ENCODE data around the gene DAP.
A peak's percentile ranks its signal among the peaks of the same experiment; 100 is the strongest.
"Not testable (repeated sequence)": the region's sequence is repeated elsewhere in the genome, so short reads cannot be mapped to it uniquely, and the experiment has no call there.

DAP gene

DNA sequence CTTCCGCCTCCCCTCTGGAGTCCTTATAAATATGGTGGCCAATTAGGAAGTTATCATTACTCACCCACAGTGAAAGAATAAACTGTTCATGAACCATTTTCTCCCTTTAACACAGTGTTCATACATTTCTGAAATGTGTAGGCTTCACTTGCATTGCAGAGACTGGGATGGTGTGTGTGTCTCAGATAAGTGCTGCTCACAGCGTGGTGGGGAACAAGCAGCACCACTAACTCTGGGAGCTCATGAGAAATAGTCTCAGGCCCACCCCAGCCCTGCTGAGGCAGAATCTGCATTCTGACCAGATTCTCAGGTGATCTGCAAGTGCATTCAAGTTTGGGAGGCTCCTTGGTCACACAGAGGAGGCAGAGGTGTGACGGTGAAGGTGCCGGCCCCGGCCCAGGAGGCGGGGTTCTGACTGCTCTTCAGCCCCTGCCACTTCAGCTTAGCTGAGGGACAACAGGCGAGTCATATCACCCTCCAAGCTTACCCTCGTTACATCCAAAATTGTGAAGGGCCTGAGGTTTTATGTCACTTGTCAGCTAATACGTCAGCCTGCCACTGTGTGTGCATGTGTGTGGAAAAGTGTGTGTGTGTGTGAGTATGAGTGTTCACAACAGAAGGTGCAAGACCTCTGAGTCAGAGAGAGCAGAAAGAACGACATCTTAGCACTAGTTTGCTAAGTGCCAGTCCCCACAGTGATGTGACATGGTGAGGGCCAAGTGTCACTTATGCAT lies 34.7 kb downstream of the DAP start:
- Histone ChIP-seq H3K36me3 (ENCODE audit: control insufficient read depth, insufficient read depth, low read length) (peaks cover 10% of the 10 kb centered on the region), H3K27me3 (replicated peaks; ENCODE audit: control insufficient read depth, insufficient read depth, low read length) (no peaks in the 10 kb centered on the region), H3K4me3 (replicated peaks; ENCODE audit: low read depth, low read length) (no peak overlapping the region)
- TF ChIP-seq, protein P1, sequence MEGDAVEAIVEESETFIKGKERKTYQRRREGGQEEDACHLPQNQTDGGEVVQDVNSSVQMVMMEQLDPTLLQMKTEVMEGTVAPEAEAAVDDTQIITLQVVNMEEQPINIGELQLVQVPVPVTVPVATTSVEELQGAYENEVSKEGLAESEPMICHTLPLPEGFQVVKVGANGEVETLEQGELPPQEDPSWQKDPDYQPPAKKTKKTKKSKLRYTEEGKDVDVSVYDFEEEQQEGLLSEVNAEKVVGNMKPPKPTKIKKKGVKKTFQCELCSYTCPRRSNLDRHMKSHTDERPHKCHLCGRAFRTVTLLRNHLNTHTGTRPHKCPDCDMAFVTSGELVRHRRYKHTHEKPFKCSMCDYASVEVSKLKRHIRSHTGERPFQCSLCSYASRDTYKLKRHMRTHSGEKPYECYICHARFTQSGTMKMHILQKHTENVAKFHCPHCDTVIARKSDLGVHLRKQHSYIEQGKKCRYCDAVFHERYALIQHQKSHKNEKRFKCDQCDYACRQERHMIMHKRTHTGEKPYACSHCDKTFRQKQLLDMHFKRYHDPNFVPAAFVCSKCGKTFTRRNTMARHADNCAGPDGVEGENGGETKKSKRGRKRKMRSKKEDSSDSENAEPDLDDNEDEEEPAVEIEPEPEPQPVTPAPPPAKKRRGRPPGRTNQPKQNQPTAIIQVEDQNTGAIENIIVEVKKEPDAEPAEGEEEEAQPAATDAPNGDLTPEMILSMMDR (IDR thresholded peaks at IDR 0.05; ENCODE audit: insufficient read depth, low read length, poor library complexity, severe bottlenecking) = no peak
- no peak for DNase-seq (ENCODE audit: extremely low read depth, insufficient read length)

DNA sequence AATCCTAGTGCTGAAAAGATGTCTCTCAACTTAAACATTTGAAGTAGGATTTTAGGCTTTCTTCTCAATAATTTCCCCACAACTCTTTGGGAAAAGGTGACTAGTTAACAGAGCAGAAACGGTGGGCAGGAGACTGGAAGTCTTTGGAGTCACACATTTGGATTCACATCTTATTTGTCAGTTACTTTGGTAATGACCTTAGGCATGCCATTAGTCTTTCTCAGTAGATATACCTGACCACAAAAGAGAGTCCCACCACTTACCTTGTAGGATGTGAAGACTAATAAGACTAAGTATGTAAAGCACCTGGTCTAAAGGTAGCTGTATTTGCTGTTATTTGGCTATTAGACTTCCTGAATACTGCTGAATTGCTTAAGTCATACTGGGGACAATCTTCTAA lies 35.4 kb downstream of the DAP start:
- TF ChIP-seq, protein P1 (IDR thresholded peaks at IDR 0.05; ENCODE audit: insufficient read depth, low read length, poor library complexity, severe bottlenecking) = no peak
- no peak overlapping the region for H3K4me3 ChIP-seq (replicated peaks; ENCODE audit: low read depth, low read length)
- H3K27me3 ChIP-seq (replicated peaks; ENCODE audit: control insufficient read depth, insufficient read depth, low read length) = no peaks in the 10 kb centered on the region
- no peak for DNase-seq (ENCODE audit: extremely low read depth, insufficient read length)
- peaks cover 9% of the 10 kb centered on the region for H3K36me3 ChIP-seq (ENCODE audit: control insufficient read depth, insufficient read depth, low read length)

DNA sequence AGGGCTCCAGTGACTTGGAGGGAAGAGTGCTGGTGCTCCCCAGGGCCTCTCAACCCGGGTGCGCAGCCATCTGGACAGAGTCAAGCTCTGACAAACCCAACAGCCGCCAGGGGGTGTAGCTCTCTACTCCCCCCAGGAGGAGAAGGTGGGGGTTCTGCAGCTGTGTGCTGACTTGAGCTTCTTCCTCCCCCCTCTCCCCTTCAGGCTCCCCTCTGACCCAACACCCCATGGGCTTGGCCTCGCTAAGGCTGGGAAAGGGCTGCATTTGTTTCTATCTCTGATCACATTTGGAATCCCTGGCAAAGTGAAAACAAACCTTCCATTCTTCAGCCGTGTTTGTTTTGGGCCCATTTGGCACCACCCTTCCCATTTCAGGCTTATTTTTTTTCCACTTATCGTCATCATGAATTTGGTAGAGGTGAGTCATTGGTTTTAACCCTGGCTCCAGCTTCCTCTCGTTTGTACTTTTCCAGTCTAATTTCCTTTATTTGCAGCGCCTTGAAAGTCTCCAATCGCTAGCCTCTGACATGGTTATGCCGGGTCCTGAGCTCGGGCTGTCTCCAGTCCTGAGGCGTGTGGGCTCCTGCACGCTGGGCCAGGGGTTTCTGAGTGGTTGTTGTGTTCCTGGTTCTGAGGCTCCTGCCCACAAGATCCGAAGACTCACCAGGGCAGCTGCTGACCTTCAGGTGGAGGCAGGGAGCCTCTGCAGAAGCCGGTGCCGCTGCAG lies 36.1 kb downstream of the DAP start:
- H3K36me3 ChIP-seq (ENCODE audit: control insufficient read depth, insufficient read depth, low read length) = peaks cover 11% of the 10 kb centered on the region
- no peak overlapping the region for H3K4me3 ChIP-seq (replicated peaks; ENCODE audit: low read depth, low read length)
- DNase-seq (ENCODE audit: extremely low read depth, insufficient read length) = no peak
- H3K27me3 ChIP-seq (replicated peaks; ENCODE audit: control insufficient read depth, insufficient read depth, low read length) = no peaks in the 10 kb centered on the region
- TF ChIP-seq, protein P1 (IDR thresholded peaks at IDR 0.05; ENCODE audit: insufficient read depth, low read length, poor library complexity, severe bottlenecking) = peak; percentile 30

DNA sequence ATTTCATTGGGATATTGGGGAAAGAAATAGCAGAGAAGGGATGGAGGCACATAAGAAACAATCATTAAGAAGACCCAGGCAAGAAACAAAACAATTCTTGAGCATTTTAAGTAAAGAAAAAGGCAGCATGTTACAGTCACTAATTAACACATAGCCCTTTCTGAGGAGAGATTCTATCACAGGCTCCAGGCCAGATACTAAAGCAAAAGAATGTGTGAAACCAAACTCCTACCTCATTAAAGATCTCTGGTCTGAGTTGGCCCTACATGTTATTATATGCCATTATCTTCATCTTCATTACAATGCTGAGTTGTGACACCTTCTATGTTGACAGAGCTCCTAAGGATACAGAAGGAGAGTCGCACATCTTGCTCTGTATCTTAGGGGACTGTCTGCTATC lies 37.5 kb downstream of the DAP start:
- no peak overlapping the region for H3K4me3 ChIP-seq (replicated peaks; ENCODE audit: low read depth, low read length)
- no peaks in the 10 kb centered on the region for H3K27me3 ChIP-seq (replicated peaks; ENCODE audit: control insufficient read depth, insufficient read depth, low read length)
- H3K36me3 ChIP-seq (ENCODE audit: control insufficient read depth, insufficient read depth, low read length) = peaks cover 11% of the 10 kb centered on the region
- no peak for DNase-seq (ENCODE audit: extremely low read depth, insufficient read length)
- TF ChIP-seq, protein P1 (IDR thresholded peaks at IDR 0.05; ENCODE audit: insufficient read depth, low read length, poor library complexity, severe bottlenecking) = no peak

DNA sequence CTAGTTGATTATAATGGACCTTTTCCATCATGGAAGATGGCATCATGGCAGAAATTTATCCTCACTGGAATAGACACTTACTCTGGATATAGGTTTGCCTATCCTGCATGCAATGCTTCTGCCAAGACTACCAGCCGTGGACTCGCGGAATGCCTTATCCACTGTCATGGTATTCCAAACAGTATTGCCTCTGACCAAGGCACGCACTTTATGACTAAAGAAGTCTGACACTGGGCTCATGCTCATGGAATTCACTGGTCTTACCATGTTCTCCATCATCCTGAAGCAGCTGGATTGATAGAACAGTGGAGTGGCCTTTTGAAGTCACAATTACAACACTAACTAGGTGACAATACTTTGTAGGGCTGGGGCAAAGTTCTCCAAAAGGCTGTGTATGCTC lies 40.3 kb downstream of the DAP start:
- H3K27me3 ChIP-seq (replicated peaks; ENCODE audit: control insufficient read depth, insufficient read depth, low read length); H3K36me3 ChIP-seq (ENCODE audit: control insufficient read depth, insufficient read depth, low read length); DNase-seq (ENCODE audit: extremely low read depth, insufficient read length): not testable (repeated sequence)

DNA sequence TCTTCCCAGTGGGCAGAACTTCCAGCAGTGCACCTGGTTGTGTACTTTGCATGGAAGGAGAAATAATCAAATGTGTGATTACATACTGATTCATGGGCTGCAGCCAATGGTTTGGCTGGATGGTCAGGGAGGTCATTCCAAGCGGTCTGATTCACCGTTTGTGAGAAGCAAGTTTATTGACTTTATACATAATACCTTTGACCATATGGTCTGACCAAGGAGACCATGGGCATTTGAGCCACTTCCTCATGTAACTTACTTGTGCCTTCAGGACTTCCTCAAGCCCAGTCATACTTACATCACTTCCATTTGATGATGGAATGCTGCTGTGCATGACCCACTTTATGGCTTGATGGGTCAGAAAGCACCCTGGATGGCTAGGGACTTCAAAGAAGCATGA lies 41.1 kb downstream of the DAP start:
- peaks cover 6% of the 10 kb centered on the region for H3K36me3 ChIP-seq (ENCODE audit: control insufficient read depth, insufficient read depth, low read length)
- H3K27me3 ChIP-seq (replicated peaks; ENCODE audit: control insufficient read depth, insufficient read depth, low read length) = no peaks in the 10 kb centered on the region
- TF ChIP-seq, protein P1 (IDR thresholded peaks at IDR 0.05; ENCODE audit: insufficient read depth, low read length, poor library complexity, severe bottlenecking) = no peak
- H3K4me3 ChIP-seq (replicated peaks; ENCODE audit: low read depth, low read length) = no peak overlapping the region
- DNase-seq (ENCODE audit: extremely low read depth, insufficient read length) = no peak

More for the DNA sequence above, 40.3 kb downstream of the DAP start:
- not testable (repeated sequence) for H3K4me3 ChIP-seq (replicated peaks; ENCODE audit: low read depth, low read length)

DNA sequence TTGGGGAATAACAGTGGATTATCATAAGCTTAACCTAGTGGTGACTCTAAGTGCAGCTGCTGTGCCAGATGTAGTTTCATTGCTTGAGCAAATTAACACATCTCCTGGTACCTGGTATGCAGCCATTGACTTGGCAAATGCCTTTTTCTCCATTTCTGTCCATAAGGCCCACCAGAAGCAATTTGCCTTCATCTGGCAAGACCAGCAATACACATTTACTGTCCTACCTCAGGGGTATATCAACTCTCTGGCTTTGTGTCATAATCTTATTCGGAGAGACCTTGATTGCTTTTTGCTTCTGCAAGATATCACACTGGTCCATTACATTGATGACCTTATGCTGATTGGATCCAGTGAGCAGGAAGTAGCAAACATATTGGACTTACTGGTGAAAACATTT lies 42.4 kb downstream of the DAP start:
- H3K4me3 ChIP-seq (replicated peaks; ENCODE audit: low read depth, low read length); DNase-seq (ENCODE audit: extremely low read depth, insufficient read length); H3K27me3 ChIP-seq (replicated peaks; ENCODE audit: control insufficient read depth, insufficient read depth, low read length); H3K36me3 ChIP-seq (ENCODE audit: control insufficient read depth, insufficient read depth, low read length): not testable (repeated sequence)

DNA sequence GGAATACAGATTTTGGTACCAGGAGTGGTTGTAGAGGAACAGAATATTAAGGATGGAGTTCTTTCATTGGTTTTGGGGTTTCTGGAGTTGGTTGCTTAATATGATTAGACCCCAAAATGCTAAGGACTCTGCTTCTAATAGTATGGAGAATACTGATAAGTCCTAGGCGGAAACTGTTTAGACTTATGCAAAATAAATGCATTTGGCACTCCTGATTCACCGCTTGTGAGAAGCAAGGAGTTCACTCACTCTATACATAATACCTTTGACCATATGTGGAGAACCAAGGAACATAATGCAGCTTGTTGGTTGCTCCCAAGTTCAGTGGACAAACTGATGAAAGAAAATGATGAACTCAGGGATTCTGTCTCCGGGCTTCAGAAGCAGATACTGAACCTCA lies 44.2 kb downstream of the DAP start:
- not testable (repeated sequence) for H3K4me3 ChIP-seq (replicated peaks; ENCODE audit: low read depth, low read length); DNase-seq (ENCODE audit: extremely low read depth, insufficient read length); H3K36me3 ChIP-seq (ENCODE audit: control insufficient read depth, insufficient read depth, low read length); H3K27me3 ChIP-seq (replicated peaks; ENCODE audit: control insufficient read depth, insufficient read depth, low read length)
